B cell (primary cell): ENCODE data around the gene GAL3ST2. TPM values are rescaled to one million over a fixed set of nuclear protein-coding genes. Genes with fewer than 3 reads are reported as not detected.
A peak's percentile ranks its signal among the peaks of the same experiment; 100 is the strongest.

Experiments
- ATAC-seq: fragments of 200-7000 bp; cut with Tn5 transposase; one replicate; pipeline ENCODE4 v1.10.0; 2021; ENCODE audit warnings: low read depth, mild to moderate bottlenecking, moderate number of reproducible peaks, moderate library complexity
- CTCF ChIA-PET: fragments of 350-600 bp; sonication (Branson Sonifier 250); formaldehyde crosslinking; loops from one replicate; lab custom pipeline; 2021; ENCODE audit warnings: antibody characterized with exemption, inconsistent platforms; lab: Charles Lee
- POLR2A ChIA-PET: fragments of 350-600 bp; sonication (Branson Sonifier 250); formaldehyde crosslinking; loops from one replicate; lab custom pipeline; 2021; ENCODE audit warnings: antibody characterized with exemption; lab: Charles Lee
- DNase-seq: peaks from one replicate; pipeline ENCODE4 v3.0.0; 2013
- H2AFZ ChIP-seq: 2 replicates; pipeline ENCODE4 v1.6.1; 2012; ENCODE audit warnings: mild to moderate bottlenecking, low read depth, low read length; ENCODE audit not compliant: insufficient read depth, poor library complexity, severe bottlenecking
- H3K27ac ChIP-seq, 2 donors: 1 replicate in 1 of 2; 2 replicates in 1 of 2; pipeline ENCODE4 v1.5.1; 2012 to 2013; ENCODE audit warnings: low read length in 2 of 2, mild to moderate bottlenecking in 2 of 2, moderate library complexity in 1 of 2
- H3K27me3 ChIP-seq, 4 experiments: fragments of 200-600 bp in 1 of 4; sonication (generic) in 1 of 4; replicated peaks in 1 of 4; 1 replicate in 2 of 4; 2 replicates in 2 of 4; pipeline versions ENCODE4 v1.6.1 to v1.7.0; 2013 to 2016; ENCODE audit warnings: low read length in 3 of 4, mild to moderate bottlenecking in 2 of 4, mixed read lengths in 1 of 4, moderate library complexity in 1 of 4; ENCODE audit not compliant: insufficient read depth in 4 of 4, control insufficient read depth in 3 of 4; ENCODE audit errors: control extremely low read depth in 1 of 4
- H3K36me3 ChIP-seq, 2 experiments: replicated peaks in 1 of 2; 1 replicate in 1 of 2; 2 replicates in 1 of 2; pipeline versions ENCODE4 v1.6.1 to v1.7.1; 2013; ENCODE audit warnings: low read length in 1 of 2; ENCODE audit not compliant: insufficient read depth in 2 of 2, control insufficient read depth in 1 of 2; ENCODE audit errors: control extremely low read depth in 1 of 2, extremely low read depth in 1 of 2
- H3K4me1 ChIP-seq, 2 donors: fragments of 200-600 bp in 1 of 2; sonication (generic) in 1 of 2; 1 replicate in 1 of 2; 2 replicates in 1 of 2; pipeline versions ENCODE4 v1.5.1 to v1.6.1; 2013 to 2017; ENCODE audit warnings: low read length in 2 of 2; ENCODE audit not compliant: control insufficient read depth in 2 of 2, insufficient read depth in 2 of 2
- H3K4me2 ChIP-seq: replicated peaks from 2 replicates; pipeline ENCODE3; 2012; ENCODE audit warnings: mild to moderate bottlenecking, low read depth, low read length; ENCODE audit not compliant: poor library complexity, severe bottlenecking
- H3K4me3 ChIP-seq, 5 experiments: fragments of 200-600 bp in 1 of 5; sonication (generic) in 1 of 5; 1 replicate in 3 of 5; 2 replicates in 2 of 5; pipeline versions ENCODE4 v1.5.1 to v1.7.0; 2011 to 2016; ENCODE audit warnings: low read length in 4 of 5, mild to moderate bottlenecking in 4 of 5, low read depth in 2 of 5, control low read depth in 1 of 5, moderate library complexity in 1 of 5; ENCODE audit not compliant: insufficient read depth in 1 of 5; ENCODE audit errors: control extremely low read depth in 1 of 5, extremely low read depth in 1 of 5
- H3K79me2 ChIP-seq: fragments of 200-600 bp; sonication (generic); one replicate; pipeline ENCODE4 v1.6.0; 2016; ENCODE audit warnings: low read length; ENCODE audit not compliant: control insufficient read depth, insufficient read depth
- H3K9ac ChIP-seq: fragments of 200-600 bp; sonication (generic); 2 replicates; pipeline ENCODE4 v1.6.1; 2017; ENCODE audit warnings: mild to moderate bottlenecking, low read length, moderate library complexity
- H3K9me3 ChIP-seq, 3 donors: one replicate each; pipeline versions ENCODE4 v1.6.1 to v1.7.1; 2013; ENCODE audit warnings: low read length in 2 of 3; ENCODE audit not compliant: control insufficient read depth in 2 of 3, insufficient read depth in 1 of 3; ENCODE audit errors: control extremely low read depth in 1 of 3
- H4K20me1 ChIP-seq: 2 replicates; pipeline ENCODE4 v1.6.0; 2012; ENCODE audit warnings: mild to moderate bottlenecking, low read length; ENCODE audit not compliant: insufficient read depth, control insufficient read depth, poor library complexity, severe bottlenecking
- H3K27ac Mint-ChIP-seq: one replicate; pipeline ENCODE4 v1.8.0; 2021; ENCODE audit warnings: mixed read lengths
- H3K27me3 Mint-ChIP-seq: one replicate; pipeline ENCODE4 v1.8.0; 2021; ENCODE audit warnings: mixed read lengths
- H3K4me1 Mint-ChIP-seq: one replicate; pipeline ENCODE4 v1.8.0; 2021; ENCODE audit warnings: mixed read lengths
- H3K4me3 Mint-ChIP-seq: one replicate; pipeline ENCODE4 v1.8.0; 2021; ENCODE audit warnings: mixed read lengths
- H3K9me3 Mint-ChIP-seq: one replicate; pipeline ENCODE4 v1.8.0; 2022; ENCODE audit warnings: mixed read lengths; ENCODE audit not compliant: insufficient read depth
- EZH2 ChIP-seq: IDR thresholded peaks from 2 replicates; pipeline ENCODE4 v1.6.1; 2012; ENCODE audit warnings: borderline replicate concordance, low read depth, mild to moderate bottlenecking, moderate library complexity, low read length; ENCODE audit not compliant: insufficient read depth, poor library complexity, severe bottlenecking
- WGBS: methylation state at CpG from one replicate; pipeline ENCODE4 v1.1.5; 2013; ENCODE audit warnings: missing lambda C conversion rate; ENCODE audit not compliant: insufficient coverage; 5-methylcytosine and 5-hydroxymethylcytosine counted together
- intact Hi-C: fragments of 100-400 bp; cut with micrococcal nuclease; formaldehyde crosslinking; loops from one replicate; pipeline ENCODE4 v1.10.0; 2022
- polyA plus RNA-seq: library from polyadenylated mRNA; depleted of rRNA; stranded (reverse); fragments of >200 nt; gene quantifications from 2 replicates; pipeline ENCODE4 v1.2.3, GENCODE V29; 2012
- total RNA-seq, 2 donors: library from RNA; stranded (reverse); fragments of 120-200 nt in 1 of 2; gene quantifications; 1 replicate in 1 of 2; 2 replicates in 1 of 2; pipeline versions ENCODE4 v1.2.3 to v1.2.4, GENCODE V29; 2013 to 2022
- TF ChIP-seq, protein P1 (sequence below): fragments of 200-600 bp; IDR thresholded peaks from one replicate; pipeline ENCODE4 v1.8.0; 2022; ENCODE audit warnings: antibody characterized with exemption, mild to moderate bottlenecking

Gene GAL3ST2
- total and polyA plus RNA-seq, 2 donors (not counting 1 experiment from before 2014, with no cell fraction given): 0.10 TPM; not detected in 1

GRCh38 chr2:241814643-241815476, 38.2 kb downstream of the GAL3ST2 start:
- WGBS: 91% methylated on average over 48 of the region's 52 CpGs
- CTCF ChIA-PET: no interaction called here
- H3K4me3 Mint-ChIP-seq: no peak overlapping the region

More at GRCh38 chr2:241814643-241815476, 38.2 kb downstream of the GAL3ST2 start:
- Histone ChIP-seq H3K9me3 (peaks cover 0 to 10% (median 0%) of the 10 kb centered on the region in 3 donors), H3K79me2 (no peaks in the 10 kb centered on the region), H3K4me1 (peaks cover 10 to 28% of the 10 kb centered on the region in 2 donors), H3K27ac (no peak overlapping the region), H3K36me3 (no peaks in the 10 kb centered on the region), H3K9ac (no peak overlapping the region), H3K27me3 (peaks cover 0 to 18% (median 0%) of the 10 kb centered on the region in 4 experiments), H3K4me3 (no peak overlapping the region), H2AFZ (no peak overlapping the region), H3K4me2 (no peak overlapping the region), H4K20me1 (no peaks in the 10 kb centered on the region)
- DNase-seq (no peak), ATAC-seq (no peak)
- peaks cover 11% of the 10 kb centered on the region for H3K27me3 Mint-ChIP-seq
- no peaks in the 10 kb centered on the region for H3K9me3 Mint-ChIP-seq
- H3K4me1 Mint-ChIP-seq: peaks cover 17% of the 10 kb centered on the region
- intact Hi-C loops: no loop called here
- H3K27ac Mint-ChIP-seq: peak overlapping the region; percentile 74
- TF ChIP-seq, protein P1, sequence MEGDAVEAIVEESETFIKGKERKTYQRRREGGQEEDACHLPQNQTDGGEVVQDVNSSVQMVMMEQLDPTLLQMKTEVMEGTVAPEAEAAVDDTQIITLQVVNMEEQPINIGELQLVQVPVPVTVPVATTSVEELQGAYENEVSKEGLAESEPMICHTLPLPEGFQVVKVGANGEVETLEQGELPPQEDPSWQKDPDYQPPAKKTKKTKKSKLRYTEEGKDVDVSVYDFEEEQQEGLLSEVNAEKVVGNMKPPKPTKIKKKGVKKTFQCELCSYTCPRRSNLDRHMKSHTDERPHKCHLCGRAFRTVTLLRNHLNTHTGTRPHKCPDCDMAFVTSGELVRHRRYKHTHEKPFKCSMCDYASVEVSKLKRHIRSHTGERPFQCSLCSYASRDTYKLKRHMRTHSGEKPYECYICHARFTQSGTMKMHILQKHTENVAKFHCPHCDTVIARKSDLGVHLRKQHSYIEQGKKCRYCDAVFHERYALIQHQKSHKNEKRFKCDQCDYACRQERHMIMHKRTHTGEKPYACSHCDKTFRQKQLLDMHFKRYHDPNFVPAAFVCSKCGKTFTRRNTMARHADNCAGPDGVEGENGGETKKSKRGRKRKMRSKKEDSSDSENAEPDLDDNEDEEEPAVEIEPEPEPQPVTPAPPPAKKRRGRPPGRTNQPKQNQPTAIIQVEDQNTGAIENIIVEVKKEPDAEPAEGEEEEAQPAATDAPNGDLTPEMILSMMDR: no peak
- no peak for TF ChIP-seq EZH2
- POLR2A ChIA-PET: no interaction called here
